Neural cell (in vitro differentiated cells): ENCODE measurements around the gene RPUSD2. TPM values are rescaled to one million over a fixed set of nuclear protein-coding genes. Genes with fewer than 3 reads are reported as not detected.

Experiments used
- H2AFZ ChIP-seq: fragments of 200-600, 300-800 bp; sonication (generic), shearing (Covaris generic); 2 replicates; pipeline ENCODE4 v1.6.0; 2014; ENCODE audit warnings: low read depth, mild to moderate bottlenecking, antibody characterized with exemption, low read length, moderate library complexity
- H3F3A ChIP-seq: fragments of 200-600 bp; shearing (Covaris generic); 2 replicates; pipeline ENCODE4 v1.6.1; 2016; ENCODE audit warnings: mild to moderate bottlenecking, moderate library complexity, mixed read lengths, antibody characterized with exemption, low read length; ENCODE audit not compliant: insufficient read depth, poor library complexity, severe bottlenecking
- H3K27ac ChIP-seq: fragments of 200-600, 300-800 bp; sonication (generic), shearing (Covaris generic); 2 replicates; pipeline ENCODE4 v1.5.1; 2014; ENCODE audit warnings: mild to moderate bottlenecking, low read length, moderate library complexity
- H3K27me3 ChIP-seq: fragments of 300-800, 200-600 bp; sonication (generic), shearing (Covaris generic); 2 replicates; pipeline ENCODE4 v1.6.0; 2014; ENCODE audit warnings: mild to moderate bottlenecking, low read depth, low read length, moderate library complexity; ENCODE audit not compliant: insufficient read depth
- H3K36me3 ChIP-seq: fragments of 300-800, 200-600 bp; sonication (generic), shearing (Covaris generic); 2 replicates; pipeline ENCODE4 v1.5.1; 2014; ENCODE audit warnings: mild to moderate bottlenecking, antibody characterized with exemption, low read length, moderate library complexity; ENCODE audit not compliant: insufficient read depth
- H3K4me2 ChIP-seq: fragments of 300-800, 200-600 bp; sonication (generic), shearing (Covaris generic); 2 replicates; pipeline ENCODE4 v1.6.0; 2014; ENCODE audit warnings: mild to moderate bottlenecking, low read length
- H3K4me3 ChIP-seq: fragments of 300-800, 200-600 bp; sonication (generic), shearing (Covaris generic); 2 replicates; pipeline ENCODE4 v1.5.1; 2014; ENCODE audit warnings: mild to moderate bottlenecking, low read length, moderate library complexity
- H3K79me2 ChIP-seq: fragments of 200-600 bp; shearing (Covaris generic); replicated peaks from 2 replicates; pipeline ENCODE4 v1.6.0; 2014; ENCODE audit warnings: mild to moderate bottlenecking, low read length, moderate library complexity; ENCODE audit not compliant: insufficient read depth
- H3K9ac ChIP-seq: fragments of 300-800, 200-600 bp; sonication (generic), shearing (Covaris generic); 2 replicates; pipeline ENCODE4 v1.6.1; 2016; ENCODE audit warnings: mild to moderate bottlenecking, low read length, mixed read lengths
- H3K9me2 ChIP-seq: fragments of 200-600 bp; shearing (Covaris generic); 2 replicates; pipeline ENCODE4 v1.6.1; 2016; ENCODE audit warnings: mild to moderate bottlenecking, low read length, mixed read lengths; ENCODE audit not compliant: insufficient read depth
- H3K9me3 ChIP-seq: fragments of 200-600, 300-800 bp; sonication (generic), shearing (Covaris generic); 2 replicates; pipeline ENCODE4 v1.6.1; 2016; ENCODE audit warnings: mild to moderate bottlenecking, mixed run types, low read length, moderate library complexity, mixed read lengths
- H4K20me1 ChIP-seq: fragments of 200-600 bp; shearing (Covaris generic); 2 replicates; pipeline ENCODE4 v1.6.1; 2016; ENCODE audit warnings: mild to moderate bottlenecking, mixed run types; ENCODE audit not compliant: insufficient read depth
- EP300 ChIP-seq: fragments of 450-650 bp; conservative IDR thresholded peaks from 2 replicates; pipeline ENCODE4 v1.6.1; 2014; ENCODE audit warnings: antibody characterized with exemption, mild to moderate bottlenecking, moderate library complexity; ENCODE audit not compliant: poor library complexity, severe bottlenecking
- EZH2 ChIP-seq: fragments of 200-600, 300-800 bp; shearing (Covaris generic), sonication (generic); IDR thresholded peaks from 2 replicates; pipeline ENCODE4 v1.6.1; 2014; ENCODE audit warnings: antibody characterized with exemption, low read length, borderline replicate concordance, mild to moderate bottlenecking; ENCODE audit not compliant: insufficient read depth, poor library complexity, severe bottlenecking
- MXI1 ChIP-seq: fragments of 450-650 bp; conservative IDR thresholded peaks from 2 replicates; pipeline ENCODE4 v1.6.1; 2014; ENCODE audit warnings: antibody characterized with exemption, mild to moderate bottlenecking; ENCODE audit not compliant: poor library complexity, severe bottlenecking
- POLR2AphosphoS5 ChIP-seq: IDR thresholded peaks from 2 replicates; pipeline ENCODE4 v1.6.1; 2012
- RAD21 ChIP-seq: fragments of 450-650 bp; conservative IDR thresholded peaks from 2 replicates; pipeline ENCODE4 v1.6.1; 2014; ENCODE audit warnings: antibody characterized with exemption, mild to moderate bottlenecking, moderate library complexity
- SMC3 ChIP-seq: fragments of 450-650 bp; conservative IDR thresholded peaks from 2 replicates; pipeline ENCODE4 v1.6.1; 2014; ENCODE audit warnings: antibody characterized with exemption, mild to moderate bottlenecking, moderate library complexity; ENCODE audit not compliant: poor library complexity
- TAF1 ChIP-seq: IDR thresholded peaks from 2 replicates; pipeline ENCODE4 v1.6.1; 2012; ENCODE audit warnings: low read depth
- polyA plus RNA-seq: library from polyadenylated mRNA; depleted of rRNA; stranded (reverse); fragments of >200 nt; gene quantifications from 2 replicates; pipeline ENCODE4 v1.2.3, GENCODE V29; 2014
- TF ChIP-seq, protein P1 (sequence below): fragments of 450-650 bp; IDR thresholded peaks from 2 replicates; pipeline ENCODE4 v1.5.1; 2014; ENCODE audit warnings: antibody characterized with exemption, mild to moderate bottlenecking, moderate library complexity; ENCODE audit not compliant: poor library complexity, severe bottlenecking
- TF ChIP-seq, protein P2 (sequence below): IDR thresholded peaks from 2 replicates; pipeline ENCODE4 v1.6.1; 2012; ENCODE audit warnings: borderline replicate concordance

RPUSD2 gene
- polyA plus RNA-seq, 1 donor from 2014 or later: 13.2 TPM

DNA sequence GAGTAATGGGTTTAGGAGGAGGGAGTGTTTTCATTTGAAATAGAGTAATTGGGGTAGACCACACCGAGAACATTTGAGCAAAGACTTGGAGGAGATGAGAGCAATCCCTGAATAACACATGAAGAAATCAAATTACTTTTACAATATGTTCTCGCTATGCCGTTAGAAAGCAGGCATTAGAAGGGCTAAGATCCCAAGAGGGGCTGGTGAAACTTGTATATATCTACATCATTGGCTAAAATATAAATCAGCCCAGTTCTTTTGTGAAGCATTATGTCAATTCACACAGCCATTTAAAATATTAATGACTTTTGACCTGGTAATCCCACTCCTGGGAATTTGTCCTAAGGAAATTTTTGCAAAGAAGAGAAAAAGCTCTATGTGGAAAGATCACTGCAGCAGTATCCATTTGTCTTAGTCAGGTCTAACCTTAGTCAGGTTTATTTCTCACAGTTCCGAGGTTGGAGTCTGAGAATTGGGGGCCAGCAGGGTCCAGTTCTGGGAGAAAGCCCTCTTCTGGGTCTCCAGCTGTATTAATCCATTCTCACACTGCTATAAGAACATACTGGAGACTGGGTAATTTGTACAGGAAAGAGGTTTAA, 35.2 kb upstream of the RPUSD2 start:
- Histone ChIP-seq H3K36me3 (no peaks in the 10 kb centered on the region), H3K27me3 (no peaks in the 10 kb centered on the region), H3K27ac (no peak overlapping the region), H3K4me3 (no peak overlapping the region), H4K20me1 (no peaks in the 10 kb centered on the region), H3K9me2 (no peaks in the 10 kb centered on the region), H3K79me2 (no peaks in the 10 kb centered on the region), H3K4me2 (no peak overlapping the region), H2AFZ (no peak overlapping the region), H3K9ac (no peak overlapping the region), H3K9me3 (no peaks in the 10 kb centered on the region), H3F3A (no peaks in the 10 kb centered on the region)
- TF ChIP-seq MXI1 (no peak), RAD21 (no peak), TAF1 (no peak), EP300 (no peak), EZH2 (no peak), SMC3 (no peak)
- TF ChIP-seq, protein P1, sequence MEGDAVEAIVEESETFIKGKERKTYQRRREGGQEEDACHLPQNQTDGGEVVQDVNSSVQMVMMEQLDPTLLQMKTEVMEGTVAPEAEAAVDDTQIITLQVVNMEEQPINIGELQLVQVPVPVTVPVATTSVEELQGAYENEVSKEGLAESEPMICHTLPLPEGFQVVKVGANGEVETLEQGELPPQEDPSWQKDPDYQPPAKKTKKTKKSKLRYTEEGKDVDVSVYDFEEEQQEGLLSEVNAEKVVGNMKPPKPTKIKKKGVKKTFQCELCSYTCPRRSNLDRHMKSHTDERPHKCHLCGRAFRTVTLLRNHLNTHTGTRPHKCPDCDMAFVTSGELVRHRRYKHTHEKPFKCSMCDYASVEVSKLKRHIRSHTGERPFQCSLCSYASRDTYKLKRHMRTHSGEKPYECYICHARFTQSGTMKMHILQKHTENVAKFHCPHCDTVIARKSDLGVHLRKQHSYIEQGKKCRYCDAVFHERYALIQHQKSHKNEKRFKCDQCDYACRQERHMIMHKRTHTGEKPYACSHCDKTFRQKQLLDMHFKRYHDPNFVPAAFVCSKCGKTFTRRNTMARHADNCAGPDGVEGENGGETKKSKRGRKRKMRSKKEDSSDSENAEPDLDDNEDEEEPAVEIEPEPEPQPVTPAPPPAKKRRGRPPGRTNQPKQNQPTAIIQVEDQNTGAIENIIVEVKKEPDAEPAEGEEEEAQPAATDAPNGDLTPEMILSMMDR: no peak
- TF ChIP-seq, protein P2, sequence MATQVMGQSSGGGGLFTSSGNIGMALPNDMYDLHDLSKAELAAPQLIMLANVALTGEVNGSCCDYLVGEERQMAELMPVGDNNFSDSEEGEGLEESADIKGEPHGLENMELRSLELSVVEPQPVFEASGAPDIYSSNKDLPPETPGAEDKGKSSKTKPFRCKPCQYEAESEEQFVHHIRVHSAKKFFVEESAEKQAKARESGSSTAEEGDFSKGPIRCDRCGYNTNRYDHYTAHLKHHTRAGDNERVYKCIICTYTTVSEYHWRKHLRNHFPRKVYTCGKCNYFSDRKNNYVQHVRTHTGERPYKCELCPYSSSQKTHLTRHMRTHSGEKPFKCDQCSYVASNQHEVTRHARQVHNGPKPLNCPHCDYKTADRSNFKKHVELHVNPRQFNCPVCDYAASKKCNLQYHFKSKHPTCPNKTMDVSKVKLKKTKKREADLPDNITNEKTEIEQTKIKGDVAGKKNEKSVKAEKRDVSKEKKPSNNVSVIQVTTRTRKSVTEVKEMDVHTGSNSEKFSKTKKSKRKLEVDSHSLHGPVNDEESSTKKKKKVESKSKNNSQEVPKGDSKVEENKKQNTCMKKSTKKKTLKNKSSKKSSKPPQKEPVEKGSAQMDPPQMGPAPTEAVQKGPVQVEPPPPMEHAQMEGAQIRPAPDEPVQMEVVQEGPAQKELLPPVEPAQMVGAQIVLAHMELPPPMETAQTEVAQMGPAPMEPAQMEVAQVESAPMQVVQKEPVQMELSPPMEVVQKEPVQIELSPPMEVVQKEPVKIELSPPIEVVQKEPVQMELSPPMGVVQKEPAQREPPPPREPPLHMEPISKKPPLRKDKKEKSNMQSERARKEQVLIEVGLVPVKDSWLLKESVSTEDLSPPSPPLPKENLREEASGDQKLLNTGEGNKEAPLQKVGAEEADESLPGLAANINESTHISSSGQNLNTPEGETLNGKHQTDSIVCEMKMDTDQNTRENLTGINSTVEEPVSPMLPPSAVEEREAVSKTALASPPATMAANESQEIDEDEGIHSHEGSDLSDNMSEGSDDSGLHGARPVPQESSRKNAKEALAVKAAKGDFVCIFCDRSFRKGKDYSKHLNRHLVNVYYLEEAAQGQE: no peak

GRCh38 chr15:40534371-40534770, 34.7 kb upstream of the RPUSD2 start:
- Histone ChIP-seq H3K4me3 (no peak overlapping the region), H3K79me2 (no peaks in the 10 kb centered on the region), H3K27me3 (no peaks in the 10 kb centered on the region), H4K20me1 (no peaks in the 10 kb centered on the region), H3K9me3 (no peaks in the 10 kb centered on the region), H3K27ac (no peak overlapping the region), H3K9me2 (no peaks in the 10 kb centered on the region), H3F3A (no peaks in the 10 kb centered on the region), H3K36me3 (no peaks in the 10 kb centered on the region), H3K9ac (no peak overlapping the region), H2AFZ (no peak overlapping the region), H3K4me2 (no peak overlapping the region)
- TF ChIP-seq POLR2AphosphoS5: no peak
- TF ChIP-seq, protein P1: no peak
- no peak for TF ChIP-seq EZH2
